Stomach (tissue), 9 donors: ENCODE data around the gene DMXL1. TPM values are rescaled to one million over a fixed set of nuclear protein-coding genes. Genes with fewer than 3 reads are reported as not detected.
A peak's percentile ranks its signal among the peaks of the same experiment; 100 is the strongest.

ENCODE experiments used
- DNase-seq, 2 donors: peaks; one replicate each; pipeline versions ENCODE4 v3.0.0 to v3.0.0-alpha.2; 2013 to 2019
- H3K27ac ChIP-seq, 5 donors: fragments of 200-600 bp in 4 of 5; sonication (generic) in 4 of 5; one replicate each; pipeline ENCODE4 v1.5.1; 2013 to 2019; ENCODE audit warnings: mild to moderate bottlenecking in 1 of 5, moderate library complexity in 1 of 5
- H3K27me3 ChIP-seq, 3 donors: fragments of 200-600 bp; sonication (generic); one replicate each; pipeline ENCODE4 v1.5.1; 2017 to 2019; ENCODE audit warnings: mixed run types in 1 of 3
- H3K36me3 ChIP-seq, 4 donors: fragments of 200-600 bp; sonication (generic); 1 replicate in 3 of 4; 2 replicates in 1 of 4; pipeline ENCODE4 v1.5.1; 2016 to 2019
- H3K4me1 ChIP-seq, 4 donors: fragments of 200-600 bp; sonication (generic); one replicate each; pipeline ENCODE4 v1.5.1; 2016 to 2019
- H3K4me3 ChIP-seq, 4 donors: fragments of 200-600 bp; sonication (generic) in 3 of 4; one replicate each; pipeline ENCODE4 v1.5.1; 2016 to 2019; ENCODE audit warnings: mild to moderate bottlenecking in 1 of 4
- H3K9me3 ChIP-seq, 4 donors: fragments of 200-600 bp; sonication (generic); one replicate each; pipeline ENCODE4 v1.5.1; 2016 to 2019
- CTCF ChIP-seq, 7 experiments: fragments of 450-650 bp in 4 of 7; fragments of 200-600 bp in 3 of 7; sonication (generic) in 3 of 7; IDR thresholded peaks; one replicate each; pipeline ENCODE4 v1.5.1; 2016 to 2019; ENCODE audit warnings: antibody characterized with exemption in 7 of 7, control low read depth in 2 of 7, mild to moderate bottlenecking in 1 of 7
- EP300 ChIP-seq: sonication (generic); formaldehyde crosslinking; IDR thresholded peaks from one replicate; pipeline ENCODE4 v1.6.1; 2017; ENCODE audit warnings: antibody characterized with exemption
- POLR2A ChIP-seq, 4 donors: fragments of 450-650 bp; IDR thresholded peaks; one replicate each; pipeline ENCODE4 v1.6.1; 2016; ENCODE audit warnings: antibody characterized with exemption in 4 of 4, control low read depth in 2 of 4, mild to moderate bottlenecking in 1 of 4, moderate library complexity in 1 of 4
- POLR2AphosphoS5 ChIP-seq, 3 donors: sonication (generic); formaldehyde crosslinking; IDR thresholded peaks; one replicate each; pipeline ENCODE4 v1.6.1; 2016; ENCODE audit warnings: antibody characterized with exemption in 3 of 3
- WGBS, 5 donors: extraction: QIAGEN DNeasy Blood & Tissue Kit in 3 of 5; methylation state at CpG; one replicate each; pipeline versions ENCODE4 v1.1.5 to v1.1.7; 2013 to 2018; 5-methylcytosine and 5-hydroxymethylcytosine counted together
- intact Hi-C: fragments of 100-400 bp; cut with DNase I; formaldehyde crosslinking; loops from one replicate; pipeline ENCODE4 v1.15.1; 2023; ENCODE audit warnings: low total_unique reads
- polyA plus RNA-seq, 3 donors: library from polyadenylated mRNA; stranded (reverse); fragments of 200-250 nt; gene quantifications; one replicate each; pipeline ENCODE4 v1.2.3, GENCODE V29; 2013
- total RNA-seq, 5 donors: library from RNA; depleted of rRNA; stranded (reverse); fragments of >200 nt; gene quantifications; one replicate each; pipeline versions ENCODE4 v1.1.0 to v1.2.3, GENCODE V29; 2014 to 2016
- donor health status: healthy with polysubstance abuse.
- donor health status: Bipolar disorder and iron deficiency.
- donor health status: healthy.

DMXL1 gene
- total and polyA plus RNA-seq, 8 donors, result 6.0 to 164 (median 86.0) TPM

GRCh38 chr5:119269061-119269944, 198.4 kb downstream of the DMXL1 start:
- intact Hi-C loops, result loop anchor here (10.0 kb wide), 1 partner anchor 135 kb away; no protein-coding TSS in a partner anchor
- no peak for TF ChIP-seq POLR2AphosphoS5 (IDR thresholded peaks at IDR 0.05)
- no peak for TF ChIP-seq POLR2A (IDR thresholded peaks at IDR 0.05)
- no peak for TF ChIP-seq CTCF (IDR thresholded peaks at IDR 0.05)
- no peak for TF ChIP-seq EP300
- no peaks in the 10 kb centered on the region for H3K9me3 ChIP-seq
- DNase-seq, result peak; percentile 39 to 72
- H3K4me1 ChIP-seq, result peaks cover 37 to 56% (median 46%) of the 10 kb centered on the region in 4 donors
- H3K36me3 ChIP-seq, result no peaks in the 10 kb centered on the region
- H3K27me3 ChIP-seq, result no peaks in the 10 kb centered on the region
- peak overlapping the region; percentile 69 to 79 (median 74) for H3K4me3 ChIP-seq
- H3K27ac ChIP-seq, result peak overlapping the region; percentile 91 to 97 (median 93)
- 1 to 5% (median 2%) methylated on average over 23 to 24 of the region's 24 CpGs for WGBS, 5 donors

- 19 to 35% (median 24%) methylated on average over 5 of the region's 5 CpGs for WGBS, 5 donors
- Histone ChIP-seq H3K27me3 (no peaks in the 10 kb centered on the region), H3K36me3 (no peaks in the 10 kb centered on the region), H3K27ac (peak overlapping the region; percentile 72 to 97 (median 93)), H3K4me1 (peaks cover 42 to 64% (median 53%) of the 10 kb centered on the region in 4 donors), H3K9me3 (no peaks in the 10 kb centered on the region), H3K4me3 (peak overlapping the region; percentile 69 to 79 (median 74))
- intact Hi-C loops, result no loop called here
- TF ChIP-seq EP300 (no peak), POLR2AphosphoS5 (IDR thresholded peaks at IDR 0.05) (peak in 2 of 3 donors; percentile 48 to 60)
- peak in 1 of 2 donors; percentile 36 for DNase-seq
Observed at GRCh38 chr5:119270121-119270565, 199.3 kb downstream of the DMXL1 start.

- TF ChIP-seq POLR2A (IDR thresholded peaks at IDR 0.05), result no peak
- TF ChIP-seq POLR2AphosphoS5 (IDR thresholded peaks at IDR 0.05), result peak in 2 of 3 donors; percentile 50 to 59
- no peak for TF ChIP-seq CTCF (IDR thresholded peaks at IDR 0.05)
- no peak for TF ChIP-seq EP300
- no peaks in the 10 kb centered on the region for H3K36me3 ChIP-seq
- 34 to 64% (median 44%) methylated on average over 6 of the region's 6 CpGs for WGBS, 5 donors
- peak overlapping the region; percentile 62 to 97 (median 93) for H3K27ac ChIP-seq
- DNase-seq, result peak in 1 of 2 donors; percentile 57
- peak overlapping the region in 3 of 4 donors; percentile 2 to 79 (median 72) for H3K4me3 ChIP-seq
- peaks cover 42 to 74% (median 58%) of the 10 kb centered on the region in 4 donors for H3K4me1 ChIP-seq
- H3K9me3 ChIP-seq, result no peaks in the 10 kb centered on the region
- intact Hi-C loops, result no loop called here
- H3K27me3 ChIP-seq, result no peaks in the 10 kb centered on the region
Observed at GRCh38 chr5:119270960-119271757, 200.3 kb downstream of the DMXL1 start.

- peak overlapping the region; percentile 43 to 97 (median 93) for H3K27ac ChIP-seq
- H3K4me1 ChIP-seq, result peaks cover 42 to 76% (median 60%) of the 10 kb centered on the region in 4 donors
- H3K9me3 ChIP-seq, result no peaks in the 10 kb centered on the region
- 40 to 68% (median 58%) methylated on average over 2 of the region's 2 CpGs for WGBS, 5 donors
- intact Hi-C loops, result no loop called here
- H3K36me3 ChIP-seq, result no peaks in the 10 kb centered on the region
- peak overlapping the region in 1 of 4 donors; percentile 2 for H3K4me3 ChIP-seq
- no peaks in the 10 kb centered on the region for H3K27me3 ChIP-seq
- TF ChIP-seq POLR2AphosphoS5 (IDR thresholded peaks at IDR 0.05) (peak in 2 of 3 donors; percentile 14 to 18), CTCF (IDR thresholded peaks at IDR 0.05) (no peak)
- DNase-seq, result no peak
Observed at GRCh38 chr5:119271758-119272730, 201.2 kb downstream of the DMXL1 start.
